Endothelial cell of umbilical vein (primary cell): ENCODE measurements around the gene CCDC107. TPM values are rescaled to one million over a fixed set of nuclear protein-coding genes. Genes with fewer than 3 reads are reported as not detected.

Experiments
- BruUV-seq: library from RNA; stranded (reverse); fragments of 400-500 nt; replicated peaks from 2 replicates; lab custom pipeline; 2021; lab: Mats Ljungman, UMichigan
- CTCF ChIA-PET: fragments of 300-600, 350-600 bp; sonication (Branson Sonifier 250); formaldehyde crosslinking; loops from one replicate; lab custom pipeline; 2021; ENCODE audit warnings: antibody characterized with exemption, inconsistent platforms; lab: Charles Lee
- POLR2A ChIA-PET: fragments of 300-600, 350-600 bp; sonication (Branson Sonifier 250); formaldehyde crosslinking; loops from one replicate; lab custom pipeline; 2021; ENCODE audit warnings: antibody characterized with exemption, inconsistent platforms; lab: Charles Lee
- DNase-seq: peaks from one replicate; pipeline ENCODE4 v3.0.0-alpha.2; 2011; ENCODE audit warnings: low read depth, low spot score
- FAIRE-seq: peaks from 2 replicates; lab custom pipeline; 2011; peaks lifted over from hg19 to GRCh38; lab: Jason Lieb, UNC
- H2AFZ ChIP-seq: 2 replicates; pipeline ENCODE4 v1.6.0; 2012; ENCODE audit warnings: low read depth, low read length, control low read depth, inconsistent platforms
- H3K27ac ChIP-seq: 2 replicates; pipeline ENCODE4 v1.5.1; 2011; ENCODE audit warnings: low read depth, mild to moderate bottlenecking, control low read depth, low read length, moderate library complexity; ENCODE audit not compliant: insufficient read depth
- H3K27me3 ChIP-seq, 2 experiments: 2 replicates each; pipeline versions ENCODE4 v1.6.0 to v1.6.1; 2011; ENCODE audit warnings: low read length in 2 of 2, mixed read lengths in 1 of 2; ENCODE audit not compliant: control insufficient read depth in 2 of 2, insufficient read depth in 2 of 2
- H3K36me3 ChIP-seq, 2 experiments: 2 replicates in 1 of 2; 3 replicates in 1 of 2; pipeline ENCODE4 v1.5.1; 2011; ENCODE audit warnings: low read length in 2 of 2, mild to moderate bottlenecking in 1 of 2, moderate library complexity in 1 of 2; ENCODE audit not compliant: control insufficient read depth in 2 of 2, insufficient read depth in 2 of 2; ENCODE audit errors: extremely low read depth in 1 of 2
- H3K4me1 ChIP-seq: 3 replicates; pipeline ENCODE4 v1.5.1; 2011; ENCODE audit warnings: mild to moderate bottlenecking, low read length; ENCODE audit not compliant: control insufficient read depth, insufficient read depth; ENCODE audit errors: extremely low read depth
- H3K4me2 ChIP-seq: 2 replicates; pipeline ENCODE4 v1.6.1; 2011; ENCODE audit warnings: low read length, control low read depth, mixed read lengths; ENCODE audit not compliant: insufficient read depth
- H3K4me3 ChIP-seq, 3 experiments: fragments of 200-600 bp in 1 of 3; sonication (generic), shearing (Covaris generic) in 1 of 3; replicated peaks in 1 of 3; 2 replicates each; pipeline ENCODE4 v1.5.1; 2011 to 2016; ENCODE audit warnings: control low read depth in 3 of 3, low read length in 3 of 3, mild to moderate bottlenecking in 2 of 3, inconsistent platforms in 1 of 3, low read depth in 1 of 3, moderate library complexity in 1 of 3; ENCODE audit not compliant: insufficient read depth in 1 of 3
- H3K79me2 ChIP-seq: 2 replicates; pipeline ENCODE4 v1.6.0; 2012; ENCODE audit warnings: low read length, inconsistent platforms; ENCODE audit not compliant: control insufficient read depth, insufficient read depth
- H3K9ac ChIP-seq: replicated peaks from 2 replicates; pipeline ENCODE3; 2011; ENCODE audit warnings: low read length, control low read depth; ENCODE audit not compliant: insufficient read depth; ENCODE audit errors: extremely low read depth
- H3K9me1 ChIP-seq: replicated peaks from 3 replicates; pipeline ENCODE4 v1.6.0; 2011; ENCODE audit warnings: mild to moderate bottlenecking, low read length; ENCODE audit not compliant: control insufficient read depth, insufficient read depth; ENCODE audit errors: extremely low read depth
- H3K9me3 ChIP-seq: replicated peaks from 2 replicates; pipeline ENCODE4 v1.5.1; 2012; ENCODE audit warnings: low read length, inconsistent platforms; ENCODE audit not compliant: control insufficient read depth, insufficient read depth
- H4K20me1 ChIP-seq: replicated peaks from 2 replicates; pipeline ENCODE3; 2011; ENCODE audit warnings: mild to moderate bottlenecking, low read length; ENCODE audit not compliant: control insufficient read depth, insufficient read depth; ENCODE audit errors: extremely low read depth
- CTCF ChIP-seq, 2 donors: IDR thresholded peaks; 1 replicate in 1 of 2; 2 replicates in 1 of 2; pipeline ENCODE4 v1.5.1; 2011; ENCODE audit warnings: low read length in 2 of 2, mild to moderate bottlenecking in 2 of 2, moderate library complexity in 2 of 2, control low read depth in 1 of 2, inconsistent platforms in 1 of 2, low read depth in 1 of 2; ENCODE audit not compliant: insufficient read depth in 1 of 2; ENCODE audit errors: extremely low read depth in 1 of 2
- EZH2 ChIP-seq: IDR thresholded peaks from 2 replicates; pipeline ENCODE4 v1.6.1; 2012; ENCODE audit warnings: borderline replicate concordance, low read depth, mild to moderate bottlenecking, moderate library complexity, low read length, inconsistent platforms; ENCODE audit not compliant: severe bottlenecking
- FOS ChIP-seq: IDR thresholded peaks from 2 replicates; pipeline ENCODE4 v1.6.1; 2011; ENCODE audit warnings: mild to moderate bottlenecking, low read length, moderate library complexity, borderline replicate concordance; ENCODE audit not compliant: insufficient read depth
- GATA2 ChIP-seq: IDR thresholded peaks from 2 replicates; pipeline ENCODE4 v1.7.0; 2011; ENCODE audit warnings: low read depth, mild to moderate bottlenecking, moderate library complexity, mixed read lengths, low read length; ENCODE audit not compliant: insufficient read length, insufficient read depth
- JUN ChIP-seq: IDR thresholded peaks from 2 replicates; pipeline ENCODE4 v1.6.1; 2011; ENCODE audit warnings: borderline replicate concordance, low read depth; ENCODE audit not compliant: insufficient read length, insufficient read depth
- MAX ChIP-seq: IDR thresholded peaks from 2 replicates; pipeline ENCODE4 v1.6.1; 2011; ENCODE audit not compliant: insufficient read depth, insufficient read length
- MYC ChIP-seq: IDR thresholded peaks from one replicate; pipeline ENCODE4 v1.6.1; 2011; ENCODE audit warnings: mild to moderate bottlenecking, low read depth, low read length
- POLR2A ChIP-seq: IDR thresholded peaks from 2 replicates; pipeline ENCODE4 v1.6.1; 2012; ENCODE audit warnings: low read depth, mild to moderate bottlenecking, control low read depth, low read length
- POLR2AphosphoS5 ChIP-seq: IDR thresholded peaks from 2 replicates; pipeline ENCODE4 v1.6.1; 2012; ENCODE audit warnings: low read depth, mild to moderate bottlenecking, control low read depth, low read length, moderate library complexity; ENCODE audit not compliant: insufficient read depth
- dilution Hi-C: fragments of 300-500 bp; cut with MboI; formaldehyde crosslinking; loops from one replicate; pipeline ENCODE4 v1.15.0; 2019; ENCODE audit warnings: low sequenced_read_pairs; ENCODE audit not compliant: extremely low pct_ligation_motif_present
- intact Hi-C: fragments of 100-400 bp; cut with micrococcal nuclease; formaldehyde crosslinking; loops from one replicate; pipeline ENCODE4 v1.10.0; 2022
- polyA plus RNA-seq, 4 experiments: library from polyadenylated mRNA; depleted of rRNA in 3 of 4; stranded (reverse) in 3 of 4; unstranded in 1 of 4; fragments of >200 nt; gene quantifications; 2 replicates each; pipeline versions ENCODE4 v1.2.1 to v1.2.3, GENCODE V29; 2011 to 2012; ENCODE audit warnings: missing spikeins in 1 of 4
- total RNA-seq: library from RNA; stranded (reverse); gene quantifications from 2 replicates; pipeline ENCODE4 v1.2.3, GENCODE V29; 2021

CCDC107 gene
- total and polyA plus RNA-seq, 2 donors (not counting 3 experiments of a cell fraction or from before 2014, with no cell fraction given), result 13.2 to 16.0 TPM

GRCh38 chr9:35675204-35675603 is 17.1 kb downstream of the CCDC107 start:
- no peak overlapping the region for H3K9ac ChIP-seq
- H3K9me1 ChIP-seq, result no peaks in the 10 kb centered on the region
- DNase-seq (no peak), FAIRE-seq (peak; percentile 50)
- no peaks in the 10 kb centered on the region for H4K20me1 ChIP-seq
- ChIA-PET POLR2A (interaction anchor here (0.6 kb wide), 1 partner anchor 15 kb away, joined by 5 read pairs; no protein-coding TSS in a partner anchor), CTCF (interaction anchor here (0.9 to 2.3 kb wide), 9 partner anchors 8 to 72 kb away, joined by 3 to 15 read pairs (median 4); partner anchors contain the start of genes ARHGEF39, CCDC107, RMRP and TPM2)
- intact Hi-C loops, result no loop called here
- H3K4me2 ChIP-seq, result peak overlapping the region; percentile 61
- H3K27me3 ChIP-seq, result peaks cover 3 to 11% of the 10 kb centered on the region in 2 experiments
- H3K36me3 ChIP-seq, result no peaks in the 10 kb centered on the region
- no TSS peak for BruUV-seq
- H3K4me1 ChIP-seq, result peaks cover 5% of the 10 kb centered on the region
- no peaks in the 10 kb centered on the region for H3K9me3 ChIP-seq
- H3K4me3 ChIP-seq, result peak overlapping the region in 1 of 3 experiments; percentile 40
- dilution Hi-C loops, result no loop called here
- H3K79me2 ChIP-seq, result no peaks in the 10 kb centered on the region
- no peak overlapping the region for H3K27ac ChIP-seq
- H2AFZ ChIP-seq, result peak overlapping the region; percentile 96
- TF ChIP-seq MAX (no peak), MYC (no peak), GATA2 (no peak), JUN (no peak), FOS (no peak), POLR2AphosphoS5 (no peak), POLR2A (no peak), EZH2 (no peak), CTCF (IDR thresholded peaks at IDR 0.05; ENCODE audit: extremely low read depth in 1 of 2, insufficient read depth in 1 of 2, low read depth in 1 of 2, low read length in 2 of 2) (no peak)
